Activated T-helper 9 cell treated with anti-CD3 and anti-CD28 coated beads, Interleukin-2, amount 50 U/mL, for 16 hours (primary cell): Measurements from ENCODE around the gene CUL3.

ENCODE experiments used
- DNase-seq: peaks from one replicate; pipeline ENCODE4 v3.0.0-alpha.2; 2020; ENCODE audit warnings: low read depth

CUL3 gene

DNA sequence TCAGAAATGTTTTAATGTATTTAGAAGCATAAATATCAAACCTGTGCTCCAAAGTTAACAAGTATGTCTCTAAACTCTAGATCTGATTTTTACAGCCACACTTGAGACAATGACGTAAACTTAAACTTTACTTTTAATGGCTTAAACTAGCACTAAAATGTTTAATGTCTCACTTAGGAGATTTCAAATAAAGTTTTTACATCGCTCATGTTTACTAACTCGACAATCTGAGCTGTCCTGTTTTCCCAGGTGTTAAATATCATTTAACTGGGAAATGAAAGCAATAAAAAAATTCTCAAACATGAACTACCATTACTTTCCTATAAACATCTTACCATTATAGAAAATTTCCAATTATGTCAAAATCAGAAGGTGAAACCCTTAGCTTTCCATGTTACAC is 113.0 kb downstream of the CUL3 start:
- DNase-seq, result no peak

DNA sequence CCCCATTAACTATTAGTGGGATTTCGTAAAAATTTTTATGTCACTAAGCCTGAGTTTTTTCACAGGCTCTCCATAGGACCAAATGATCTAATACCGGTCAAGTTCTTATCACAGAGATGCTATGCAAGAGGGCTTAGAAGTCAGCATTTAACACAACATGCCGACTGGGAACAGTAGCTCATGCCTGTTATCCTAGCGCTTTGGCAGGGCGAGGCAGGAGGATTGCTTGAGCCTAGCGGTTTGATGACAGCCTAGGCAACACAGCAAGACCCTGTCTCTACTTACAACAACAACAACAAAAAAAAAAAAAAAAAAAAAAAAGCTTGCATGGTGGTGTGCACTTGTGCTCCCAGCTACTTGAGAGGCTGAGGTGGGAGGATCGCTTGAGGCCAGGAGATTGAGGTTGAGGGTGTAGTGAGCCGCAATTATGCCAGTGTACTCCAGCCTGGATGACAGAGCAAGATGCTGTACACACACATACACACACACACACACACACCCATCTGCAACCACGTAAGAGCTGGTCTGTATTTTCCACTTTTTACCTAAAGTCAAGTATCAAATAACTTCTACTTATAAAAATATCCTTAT is 115.7 kb downstream of the CUL3 start:
- no peak for DNase-seq

DNA sequence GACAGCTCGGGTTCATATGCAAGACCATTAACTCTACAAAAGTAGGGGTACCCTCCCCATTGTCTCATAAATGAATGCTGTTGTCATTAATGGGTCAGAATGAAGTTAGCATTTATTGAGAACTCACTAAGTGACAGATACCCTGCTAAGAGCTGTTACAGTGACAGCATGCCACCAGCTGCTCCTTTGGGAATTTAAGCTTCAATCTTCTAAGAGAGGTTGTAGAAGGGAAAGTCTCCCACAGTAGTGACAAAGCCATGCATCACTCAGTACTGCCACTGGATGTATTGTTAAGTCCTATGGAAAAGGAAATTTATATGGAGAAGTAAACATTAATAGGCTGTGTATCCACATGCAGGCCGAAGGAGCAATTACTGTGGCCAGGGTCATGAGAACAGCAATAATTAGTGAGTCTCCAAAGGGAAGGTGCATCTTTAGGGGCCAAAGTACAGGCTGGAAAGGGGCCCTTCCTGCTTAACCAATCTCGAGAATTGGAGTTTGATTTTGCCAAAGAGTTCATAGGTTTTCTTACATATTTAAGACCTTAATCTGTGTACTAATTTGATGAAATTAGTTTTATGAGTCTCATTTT is 118.8 kb downstream of the CUL3 start:
- no peak for DNase-seq

DNA sequence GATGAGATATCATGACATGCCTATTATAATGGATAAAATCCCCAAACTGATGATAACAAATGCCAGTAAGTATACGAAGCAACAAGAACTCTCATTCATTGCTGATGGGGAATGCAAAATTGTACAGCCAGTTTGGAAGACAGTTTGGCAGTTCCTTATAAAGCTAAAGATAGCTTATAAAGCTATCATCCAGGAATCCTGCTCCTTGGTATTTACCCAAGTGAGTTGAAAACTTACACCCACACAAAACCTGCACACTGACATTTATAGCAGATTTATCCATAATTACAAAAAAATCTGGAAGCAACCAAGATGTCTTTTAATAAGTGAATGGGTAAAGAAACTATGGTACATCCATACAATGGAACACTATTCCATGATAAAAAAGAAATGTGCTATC is 123.8 kb downstream of the CUL3 start:
- DNase-seq, result no peak

DNA sequence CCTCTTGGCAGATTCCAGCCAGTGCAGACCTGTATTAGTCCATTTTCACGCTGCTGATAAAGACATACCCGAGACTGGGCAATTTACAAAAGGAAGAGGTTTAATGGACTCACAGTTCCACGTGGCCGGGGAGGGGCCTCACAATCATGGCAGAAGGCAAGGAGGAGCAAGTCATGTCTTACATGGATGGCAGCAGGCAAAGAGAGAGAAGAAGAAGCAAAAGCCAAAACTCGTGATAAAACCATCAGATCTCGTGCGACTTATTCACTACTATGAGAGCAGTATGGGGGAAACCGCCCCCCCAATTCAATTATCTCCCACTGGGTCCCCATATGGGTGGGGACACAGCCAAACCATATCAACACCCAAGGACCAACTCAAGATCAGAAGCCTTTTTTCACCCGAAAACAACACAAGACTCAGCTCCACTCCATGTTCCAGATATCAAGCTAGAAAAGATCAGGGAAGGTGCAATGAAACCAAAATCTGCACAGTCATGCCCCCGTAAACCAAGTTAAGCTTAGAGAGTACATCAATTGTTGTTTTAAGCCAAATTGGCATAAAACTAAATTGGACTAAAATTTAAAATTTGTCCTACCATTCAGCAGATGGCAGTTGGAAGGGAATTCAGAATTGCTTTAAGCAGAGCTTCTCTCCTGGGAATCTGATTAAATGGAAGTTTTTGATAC is 127.6 kb downstream of the CUL3 start:
- DNase-seq, result no peak

DNA sequence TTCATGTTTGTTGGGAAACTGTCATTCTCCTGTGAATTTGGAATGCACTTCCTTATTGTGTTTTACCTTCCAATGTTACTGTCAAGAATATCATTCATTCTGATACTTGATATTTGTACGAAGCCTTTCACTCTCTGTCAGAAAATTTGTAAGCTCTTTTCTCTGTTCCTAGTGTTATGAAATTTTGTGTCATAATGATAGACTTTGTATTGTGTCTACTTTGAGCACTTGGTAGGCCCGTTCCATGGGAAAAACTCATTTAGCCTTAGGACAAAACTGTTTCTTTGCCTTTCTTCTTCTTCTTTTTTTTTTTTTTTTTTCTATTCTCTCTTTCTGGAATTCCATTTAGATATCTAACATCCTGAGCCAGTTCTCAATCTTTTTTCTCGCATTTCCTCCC is 131.3 kb downstream of the CUL3 start:
- no peak for DNase-seq

- no peak for DNase-seq
These were observed 135.7 kb downstream of the CUL3 start for GRCh38 chr2:224449212-224450147.

DNA sequence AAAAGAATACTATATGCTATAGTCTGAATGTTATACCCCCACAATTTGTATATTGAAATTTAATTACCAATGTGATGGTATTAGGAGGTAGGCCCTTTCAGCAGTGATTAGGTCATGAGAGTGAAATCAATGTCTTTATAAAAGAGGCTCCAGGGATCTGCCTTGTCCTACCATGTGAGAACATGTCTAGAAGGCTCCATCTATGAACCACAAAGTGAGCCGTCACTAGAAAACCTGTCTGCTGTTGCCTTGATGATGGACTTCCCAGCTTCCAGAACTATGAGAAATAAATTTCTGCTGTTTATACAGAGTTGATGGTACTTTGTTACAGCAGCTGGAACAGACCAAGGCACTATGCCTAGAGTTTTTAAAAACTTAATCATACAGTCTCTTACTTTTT is 136.9 kb downstream of the CUL3 start:
- no peak for DNase-seq

DNA sequence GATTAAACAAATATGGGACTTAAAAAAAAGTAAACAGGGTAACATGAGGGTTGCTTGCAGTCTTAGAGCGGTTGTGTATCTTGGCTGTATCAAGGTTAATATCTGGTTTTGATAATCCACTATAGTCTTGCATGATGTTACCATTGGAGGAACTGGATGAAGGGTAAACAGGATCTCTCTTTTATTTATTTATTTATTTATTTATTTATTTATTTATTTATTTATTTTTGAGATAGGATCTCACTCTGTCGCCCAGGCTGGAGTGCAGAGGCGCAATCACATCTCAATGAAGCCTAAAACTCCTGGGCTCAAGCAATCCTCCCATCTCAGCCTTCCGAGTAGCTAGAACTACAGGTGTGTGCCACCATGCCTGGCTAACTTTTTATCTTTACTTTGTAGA is 140.4 kb downstream of the CUL3 start:
- DNase-seq, result no peak

GRCh38 chr2:224444021-224444420 is 141.1 kb downstream of the CUL3 start:
- DNase-seq, result no peak

GRCh38 chr2:224442071-224442967 is 142.8 kb downstream of the CUL3 start:
- DNase-seq, result no peak

DNA sequence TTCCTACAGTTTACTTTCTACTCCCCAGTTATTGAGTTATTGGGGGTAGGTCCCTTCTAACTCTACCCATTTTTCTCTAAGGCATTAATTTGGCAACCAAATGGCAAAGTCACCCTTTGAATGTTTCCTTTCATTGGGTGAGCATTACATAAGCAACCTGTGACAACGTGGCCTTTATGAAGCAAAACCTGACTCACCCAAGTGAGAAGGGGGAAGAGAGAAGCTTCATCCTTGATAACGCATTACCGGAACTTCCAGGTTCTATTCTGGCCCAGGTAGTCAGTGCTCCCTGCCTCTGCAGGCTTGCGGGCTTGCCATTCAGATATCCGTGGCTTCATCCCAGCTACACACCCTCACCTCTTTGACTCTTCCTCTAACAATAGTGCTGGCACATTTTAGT is 144.2 kb downstream of the CUL3 start:
- DNase-seq, result no peak

DNA sequence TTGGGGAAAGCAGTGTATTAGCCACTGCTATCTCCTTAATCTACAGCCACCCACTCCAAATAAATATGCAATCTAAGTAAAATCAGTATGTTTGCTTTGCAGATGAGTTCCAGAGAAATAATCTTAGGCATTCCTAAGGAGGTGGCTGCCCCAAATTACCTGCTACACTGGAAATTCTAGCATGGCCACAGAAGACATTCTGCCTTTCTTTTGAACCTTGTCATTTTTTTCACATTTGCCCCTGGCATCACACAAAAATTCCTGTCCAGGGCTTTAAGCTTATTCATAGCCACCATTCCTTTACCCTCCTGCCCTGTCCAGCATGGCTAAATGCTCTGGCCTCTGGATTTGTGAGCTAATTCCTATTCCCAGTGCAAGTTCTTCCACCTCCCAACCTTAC is 146.4 kb downstream of the CUL3 start:
- DNase-seq, result no peak

- no peak for DNase-seq
These were observed 148.5 kb downstream of the CUL3 start for GRCh38 chr2:224436634-224437033.

DNA sequence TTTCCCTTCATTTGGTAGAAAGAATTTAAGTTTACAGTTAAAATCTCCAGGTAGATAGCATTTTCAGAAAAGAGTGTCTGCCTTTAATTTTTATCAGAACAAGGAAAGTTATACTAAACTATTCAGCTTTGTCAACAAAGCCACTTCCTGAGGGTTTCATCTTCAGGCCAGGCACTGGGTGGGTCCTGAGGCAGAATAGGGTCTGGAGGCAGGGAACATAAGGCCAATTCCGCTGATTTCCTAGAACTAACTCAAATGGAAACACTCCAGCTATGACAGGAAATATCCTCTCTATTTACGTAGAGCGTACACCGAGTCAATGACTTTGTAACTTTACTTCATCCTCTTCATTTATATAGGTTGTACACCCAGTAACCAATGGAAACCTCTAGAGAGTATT is 150.5 kb downstream of the CUL3 start:
- DNase-seq, result no peak

DNA sequence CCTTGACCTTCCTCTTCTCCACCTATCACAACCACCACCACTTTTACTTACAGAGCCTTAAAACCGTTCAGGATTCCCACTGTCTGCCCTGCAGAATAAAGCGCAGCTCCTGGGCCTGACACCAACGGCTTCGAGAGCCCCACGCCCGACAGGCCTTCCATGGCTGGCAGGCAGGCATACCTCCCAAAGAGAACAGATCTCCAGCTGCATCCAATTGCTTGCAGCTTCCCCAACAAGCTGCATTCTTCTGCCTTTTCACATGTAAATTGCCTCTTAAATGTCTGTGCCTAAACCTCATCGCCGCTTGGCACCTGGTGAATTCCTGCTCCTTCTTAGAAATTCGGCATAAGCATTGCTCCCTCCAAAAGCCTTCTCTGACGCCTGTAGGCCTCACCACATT is 151.7 kb downstream of the CUL3 start:
- no peak for DNase-seq

DNA sequence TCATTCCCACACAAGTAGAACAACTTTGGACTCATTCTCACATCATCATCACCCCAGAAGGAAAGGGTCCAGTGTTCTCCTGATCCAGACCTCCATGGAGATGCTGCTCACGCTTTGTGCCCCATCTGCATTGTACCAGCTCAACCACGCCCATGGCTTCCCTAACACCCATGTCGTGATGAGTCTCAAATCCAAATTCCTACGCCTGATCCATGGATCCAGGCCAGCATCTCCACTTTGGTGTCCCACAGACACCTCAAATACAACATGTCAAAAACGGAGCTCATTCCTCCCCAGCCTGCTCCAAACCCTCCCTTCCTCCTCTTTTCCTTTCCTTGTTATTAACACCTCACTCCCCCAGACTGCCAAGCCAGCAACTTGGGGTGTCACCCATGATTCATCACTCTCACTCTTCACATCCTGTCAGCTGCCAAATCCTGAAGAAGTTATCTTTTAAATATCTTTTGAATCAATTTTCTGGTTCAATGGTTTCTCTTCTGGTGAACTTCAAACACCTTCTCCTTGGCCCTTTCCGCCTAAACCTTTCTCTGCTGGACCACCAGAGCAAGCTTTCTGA is 153.1 kb downstream of the CUL3 start:
- DNase-seq, result no peak

DNA sequence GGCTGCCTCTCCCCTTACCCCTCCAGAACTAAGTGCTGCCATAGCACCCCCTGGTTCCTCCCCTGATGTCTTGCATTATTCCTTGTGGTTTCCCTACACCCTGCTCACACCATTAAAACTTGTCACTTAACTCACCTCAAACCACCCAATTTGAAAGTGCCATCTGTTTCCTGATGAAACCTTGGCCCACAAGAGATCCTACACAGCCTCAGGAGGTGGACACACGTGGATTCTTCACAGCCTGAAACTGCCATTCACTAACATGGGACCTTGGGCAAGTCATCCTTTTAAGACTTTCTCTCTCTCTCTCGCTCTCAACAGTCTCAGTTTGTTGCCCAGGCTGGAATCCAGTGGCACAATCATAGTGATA is 155.7 kb downstream of the CUL3 start:
- no peak for DNase-seq

DNA sequence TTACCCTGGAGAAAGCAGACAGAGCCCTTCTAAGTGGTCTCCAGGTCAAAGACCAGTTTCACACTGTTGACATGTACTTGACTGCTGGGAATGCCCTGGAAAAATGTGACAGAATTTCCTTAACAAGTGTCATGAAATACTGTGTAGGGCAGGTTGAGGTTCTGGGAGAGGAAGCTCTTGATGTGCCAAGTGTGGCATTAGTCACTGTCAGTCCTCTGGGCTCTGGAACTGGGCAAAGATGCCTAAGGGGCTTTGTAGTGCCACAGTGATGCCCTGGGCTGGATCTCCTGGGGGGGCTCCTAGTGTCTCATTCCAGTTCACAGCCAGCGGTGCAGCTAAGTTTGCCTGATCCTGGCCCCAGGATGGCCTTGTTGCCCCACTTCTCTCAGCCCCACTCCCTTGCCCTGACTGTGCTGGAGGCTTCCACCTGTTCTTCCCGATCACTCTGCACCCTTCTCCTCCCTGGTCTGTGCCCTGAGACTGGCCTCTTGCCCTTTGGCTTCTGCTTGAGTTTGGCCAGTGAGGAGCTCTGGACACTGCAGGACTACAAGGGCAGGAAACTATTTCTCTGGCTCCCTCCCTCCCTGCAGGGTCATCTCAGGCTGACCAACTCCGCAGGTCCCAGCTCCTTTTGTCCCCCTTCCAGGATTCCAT is 156.2 kb downstream of the CUL3 start:
- DNase-seq, result no peak

DNA sequence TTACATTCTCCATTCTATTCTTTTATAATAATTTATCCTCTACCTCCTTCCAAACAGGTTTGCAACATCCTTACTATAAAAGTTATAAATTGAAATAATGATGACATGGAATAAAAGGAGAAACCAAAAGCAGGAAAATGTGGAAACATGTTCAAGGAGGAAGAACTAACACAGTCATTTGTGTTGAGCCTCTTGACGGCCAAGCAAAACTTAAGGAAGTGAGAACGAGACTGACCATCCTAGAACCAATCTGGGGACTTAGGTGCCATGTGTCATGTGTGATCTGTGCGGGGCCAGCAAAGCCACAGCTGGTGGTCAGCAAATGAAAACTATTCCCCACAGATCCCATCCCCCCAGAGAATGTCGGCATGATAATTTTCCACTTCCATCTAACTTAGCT is 157.7 kb downstream of the CUL3 start:
- DNase-seq, result no peak

DNA sequence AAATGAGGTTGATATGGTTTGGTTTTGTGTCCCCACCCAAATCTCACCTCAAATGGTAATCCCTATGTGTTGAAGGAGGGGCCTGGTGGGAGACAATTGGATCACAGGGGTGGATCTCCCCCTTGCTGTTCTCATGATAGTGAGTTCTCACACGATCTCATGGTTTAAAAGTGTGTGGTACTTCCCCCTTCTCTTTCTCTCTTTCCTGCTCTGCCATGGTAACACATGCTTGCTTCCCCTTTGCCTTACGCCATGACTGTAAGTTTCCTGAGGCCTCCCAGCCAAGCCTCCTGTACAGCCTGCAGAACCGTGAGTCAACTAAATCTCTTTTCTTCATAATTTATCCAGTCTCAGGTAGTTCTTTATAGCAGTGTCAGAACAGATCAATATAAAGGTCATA is 158.5 kb downstream of the CUL3 start:
- DNase-seq, result no peak
